ENCODE measurements around the gene SCGB3A1. TPM values are rescaled to one million over a fixed set of nuclear protein-coding genes. Genes with fewer than 3 reads are reported as not detected.

SCGB3A1 gene
- total RNA-seq, 1 experiment from 2014 or later = not detected

- Histone ChIP-seq H3K4ac (ENCODE audit: low read depth, low read length) (no peak overlapping the region), H3K27me3 (ENCODE audit: insufficient read depth, low read length) (peaks cover 8% of the 10 kb centered on the region; the same call in 1 of the 2 replicates), H4K5ac (ENCODE audit: insufficient read length, low read depth, low read length) (no peak overlapping the region), H4K8ac (replicated peaks; ENCODE audit: insufficient read length, low read depth, low read length) (no peak overlapping the region), H2BK20ac (ENCODE audit: low read depth, low read length, poor library complexity, severe bottlenecking) (no peak overlapping the region), H3K23ac (ENCODE audit: insufficient read length, low read depth, low read length) (no peak overlapping the region), H3K18ac (ENCODE audit: insufficient read length, low read depth, low read length) (no peak overlapping the region), H3K4me2 (ENCODE audit: insufficient read depth, insufficient read length, low read length) (no peak overlapping the region), H2AFZ (ENCODE audit: low read length) (no peak overlapping the region), H2BK12ac (ENCODE audit: insufficient read length, low read depth, low read length) (no peak overlapping the region), H3K79me1 (ENCODE audit: insufficient read depth, low read depth, low read length, poor library complexity, severe bottlenecking) (no peaks in the 10 kb centered on the region), H4K91ac (ENCODE audit: insufficient read length, low read depth, low read length) (no peak overlapping the region), H3T11ph (ENCODE audit: low read length) (no peak overlapping the region), H3K56ac (ENCODE audit: insufficient read length, low read depth, low read length) (no peak overlapping the region), H2BK120ac (ENCODE audit: low read depth, low read length, poor library complexity, severe bottlenecking) (no peak overlapping the region), H3K14ac (ENCODE audit: insufficient read depth, low read length) (no peak overlapping the region), H3K4me1 (ENCODE audit: insufficient read depth, low read length) (no peaks in the 10 kb centered on the region), H3K27ac (ENCODE audit: insufficient read length, low read depth, low read length) (no peak overlapping the region), H3K9me3 (ENCODE audit: control insufficient read depth, low read depth, low read length) (no peaks in the 10 kb centered on the region), H2BK5ac (ENCODE audit: insufficient read length, low read length) (no peak overlapping the region), H3K23me2 (ENCODE audit: insufficient read length, low read depth, low read length, poor library complexity, severe bottlenecking) (peaks cover 9% of the 10 kb centered on the region), H3K9ac (ENCODE audit: extremely low read depth, insufficient read length, low read length) (no peak overlapping the region), H3K79me2 (ENCODE audit: insufficient read depth, low read length) (no peaks in the 10 kb centered on the region), H2AK5ac (ENCODE audit: insufficient read length, low read length) (no peak overlapping the region), H2BK15ac (ENCODE audit: low read depth, low read length) (no peak overlapping the region), H4K20me1 (ENCODE audit: control insufficient read depth, insufficient read depth, insufficient read length) (no peaks in the 10 kb centered on the region)
- TF ChIP-seq CTCF (conservative IDR thresholded peaks at IDR 0.05) = no peak
- no peak overlapping the region for H3K4me3 Mint-ChIP-seq
- H3K27me3 Mint-ChIP-seq (ENCODE audit: low read depth) = peaks cover 33% of the 10 kb centered on the region
- WGBS (ENCODE audit: extremely low coverage, insufficient read length, low lambda C conversion rate) = no CpG with 5 or more reads among the region's 25 CpGs
- no peaks in the 10 kb centered on the region for H3K9me3 Mint-ChIP-seq
- no peak overlapping the region for H3K27ac Mint-ChIP-seq
- H3K36me3 Mint-ChIP-seq (ENCODE audit: insufficient read depth in 1 of 3, low read depth in 3 of 3) = peaks cover 0 to 4% (median 0%) of the 10 kb centered on the region in 3 experiments; a peak in 1 of 7 replicates
- peaks cover 0 to 5% of the 10 kb centered on the region in 2 experiments; a peak in 3 of 4 replicates for H3K4me1 Mint-ChIP-seq
- no peak for DNase-seq
These were observed 4.2 kb upstream of the SCGB3A1 start for GRCh38 chr5:180595381-180596114.
